Measurements from ENCODE around the gene NUP205. TPM values are rescaled to one million over a fixed set of nuclear protein-coding genes. Genes with fewer than 3 reads are reported as not detected.

NUP205 gene
- total RNA-seq, 1 experiment from 2014 or later = 91.0 TPM

DNA sequence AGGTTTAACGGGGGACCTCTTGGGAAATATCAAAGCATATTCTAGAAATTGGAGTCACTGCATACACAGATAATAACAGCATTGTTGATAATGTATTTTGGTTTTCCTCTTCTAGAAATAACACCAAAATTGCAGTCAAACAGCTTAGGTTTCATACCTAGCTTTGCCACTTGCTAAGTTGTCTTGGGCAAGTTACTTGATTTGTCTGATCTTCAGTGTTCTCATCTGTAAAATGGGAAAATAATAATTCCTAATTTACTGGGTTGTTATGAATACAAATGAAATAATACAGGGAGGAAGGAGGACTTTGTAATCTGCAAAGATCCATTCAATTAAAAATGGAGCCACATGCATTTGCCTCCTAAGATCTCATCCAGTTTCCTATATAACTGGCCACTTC lies 20.3 kb upstream of the NUP205 start:
- no peak for TF ChIP-seq POLR2A (IDR thresholded peaks at IDR 0.05; ENCODE audit: borderline replicate concordance, extremely low read depth, insufficient read depth, insufficient read length)
- TF ChIP-seq YY1 (IDR thresholded peaks at IDR 0.05; ENCODE audit: extremely low read depth, insufficient replicate concordance, low read depth, low read length) = no peak
- no peak for TF ChIP-seq ZFX (IDR thresholded peaks at IDR 0.05)
- no peak for TF ChIP-seq SRF (IDR thresholded peaks at IDR 0.05; ENCODE audit: low read depth)
- TF ChIP-seq EGR1 (IDR thresholded peaks at IDR 0.05; ENCODE audit: low read depth) = no peak
- TF ChIP-seq SP1 (IDR thresholded peaks at IDR 0.05; ENCODE audit: low read depth) = no peak
- TF ChIP-seq SIN3A (IDR thresholded peaks at IDR 0.05; ENCODE audit: low read depth) = no peak
- no peak for TF ChIP-seq POLR2AphosphoS5 (IDR thresholded peaks at IDR 0.05; ENCODE audit: low read depth, low read length)
- no peak for TF ChIP-seq TCF7L2 (IDR thresholded peaks at IDR 0.05; ENCODE audit: borderline replicate concordance, extremely low read depth, insufficient read depth, insufficient read length)
- TF ChIP-seq, protein P1, sequence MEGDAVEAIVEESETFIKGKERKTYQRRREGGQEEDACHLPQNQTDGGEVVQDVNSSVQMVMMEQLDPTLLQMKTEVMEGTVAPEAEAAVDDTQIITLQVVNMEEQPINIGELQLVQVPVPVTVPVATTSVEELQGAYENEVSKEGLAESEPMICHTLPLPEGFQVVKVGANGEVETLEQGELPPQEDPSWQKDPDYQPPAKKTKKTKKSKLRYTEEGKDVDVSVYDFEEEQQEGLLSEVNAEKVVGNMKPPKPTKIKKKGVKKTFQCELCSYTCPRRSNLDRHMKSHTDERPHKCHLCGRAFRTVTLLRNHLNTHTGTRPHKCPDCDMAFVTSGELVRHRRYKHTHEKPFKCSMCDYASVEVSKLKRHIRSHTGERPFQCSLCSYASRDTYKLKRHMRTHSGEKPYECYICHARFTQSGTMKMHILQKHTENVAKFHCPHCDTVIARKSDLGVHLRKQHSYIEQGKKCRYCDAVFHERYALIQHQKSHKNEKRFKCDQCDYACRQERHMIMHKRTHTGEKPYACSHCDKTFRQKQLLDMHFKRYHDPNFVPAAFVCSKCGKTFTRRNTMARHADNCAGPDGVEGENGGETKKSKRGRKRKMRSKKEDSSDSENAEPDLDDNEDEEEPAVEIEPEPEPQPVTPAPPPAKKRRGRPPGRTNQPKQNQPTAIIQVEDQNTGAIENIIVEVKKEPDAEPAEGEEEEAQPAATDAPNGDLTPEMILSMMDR (IDR thresholded peaks at IDR 0.05 in 2 of 3, conservative IDR thresholded peaks at IDR 0.05 in 1 of 3; ENCODE audit: borderline replicate concordance in 1 of 3, insufficient read depth in 1 of 3, low read depth in 2 of 3, low read length in 2 of 3) = no peak
- Histone ChIP-seq H3K4me1 (ENCODE audit: control insufficient read depth in 1 of 2, insufficient read depth in 2 of 2, low read length in 2 of 2) (no peaks in the 10 kb centered on the region), H3K9me2 (ENCODE audit: insufficient read depth) (no peaks in the 10 kb centered on the region), H3K9me3 (ENCODE audit: control insufficient read depth in 1 of 2, insufficient read depth in 1 of 2, low read depth in 1 of 2, low read length in 2 of 2) (no peaks in the 10 kb centered on the region), H3K9ac (ENCODE audit: low read length) (no peak overlapping the region), H3K4me3 (replicated peaks in 1 of 2; ENCODE audit: low read depth in 1 of 2, low read length in 2 of 2) (no peak overlapping the region), H3K79me2 (ENCODE audit: insufficient read depth, low read length) (no peaks in the 10 kb centered on the region), H3K27ac (ENCODE audit: low read depth, low read length) (no peak overlapping the region), H3K27me3 (ENCODE audit: insufficient read depth, low read length) (peaks cover 10% of the 10 kb centered on the region; the same call in 1 of the 2 replicates), H3K4me2 (ENCODE audit: low read length) (no peak overlapping the region), H4K20me1 (ENCODE audit: insufficient read depth) (no peaks in the 10 kb centered on the region), H2AFZ (ENCODE audit: low read depth, low read length, poor library complexity, severe bottlenecking) (no peak overlapping the region), H3K36me3 (ENCODE audit: control insufficient read depth in 1 of 2, insufficient read depth in 2 of 2, low read length in 2 of 2) (no peaks in the 10 kb centered on the region)
- ChIA-PET RAD21 (ENCODE audit: low non-redundant PET in 1 of 2, low total read pairs in 2 of 2, uncharacterized antibody in 2 of 2, unreplicated experiment in 2 of 2) (no interaction called here), POLR2A (no interaction called here), CTCF (no interaction called here)
- intact Hi-C loops (cut with micrococcal nuclease) = no loop called here
- DNase-seq (ENCODE audit: low read depth, low spot score) = no peak
- no peak for ATAC-seq
- BruUV-seq (replicated peaks) = no TSS peak
